NCI-H146 treated with DMSO at 0.1 percent for 48 hours (cell line): Measurements from ENCODE around the gene BIRC7.
A peak's percentile ranks its signal among the peaks of the same experiment; 100 is the strongest.
"Not testable (repeated sequence)": the region's sequence is repeated elsewhere in the genome, so short reads cannot be mapped to it uniquely, and the experiment has no call there.

ENCODE experiments used
- DNase-seq: peaks from one replicate; lab custom pipeline; 2025; ENCODE audit not compliant: unreplicated experiment; lab: John Stamatoyannopoulos, UW

The BIRC7 gene

DNA sequence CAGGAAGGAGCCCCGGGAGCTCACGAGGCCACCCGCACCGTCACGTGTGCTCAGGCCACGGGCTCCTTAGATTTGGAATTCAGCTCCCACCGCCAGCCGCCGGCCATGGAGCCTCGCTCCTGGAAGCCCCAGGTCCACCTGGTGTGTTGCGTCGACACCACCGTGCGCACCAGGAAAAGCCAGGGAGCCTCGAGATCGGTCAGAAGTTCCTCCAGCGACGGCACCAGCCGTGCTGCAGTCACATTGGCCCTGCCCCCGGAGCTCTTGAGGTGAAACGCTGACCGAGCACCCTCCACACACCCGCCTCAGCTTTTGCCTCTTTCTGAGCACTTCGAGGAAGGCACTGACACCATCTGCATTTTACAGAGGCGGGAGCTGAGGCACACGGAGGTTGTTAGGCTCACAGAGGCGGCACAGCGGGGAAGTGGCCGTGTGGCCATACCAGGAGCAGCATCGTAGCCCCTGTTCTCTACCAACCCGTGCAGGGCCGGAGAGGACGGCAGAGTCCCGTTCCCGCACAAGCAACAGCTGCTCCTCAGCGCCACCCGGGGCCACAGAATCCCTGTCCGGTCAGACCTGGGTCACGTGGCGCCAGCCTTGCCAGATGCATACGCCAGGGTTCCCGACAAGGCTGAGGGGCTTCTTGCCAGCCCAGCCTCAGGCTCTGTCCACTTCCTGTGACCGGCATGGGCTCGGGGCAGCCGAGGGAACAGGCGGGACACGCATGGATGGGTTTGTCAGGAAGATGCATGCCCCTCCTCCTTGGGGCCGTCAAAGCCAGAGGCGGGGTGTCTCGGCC lies 11.0 kb downstream of the BIRC7 start:
- peak; percentile 34 for DNase-seq

DNA sequence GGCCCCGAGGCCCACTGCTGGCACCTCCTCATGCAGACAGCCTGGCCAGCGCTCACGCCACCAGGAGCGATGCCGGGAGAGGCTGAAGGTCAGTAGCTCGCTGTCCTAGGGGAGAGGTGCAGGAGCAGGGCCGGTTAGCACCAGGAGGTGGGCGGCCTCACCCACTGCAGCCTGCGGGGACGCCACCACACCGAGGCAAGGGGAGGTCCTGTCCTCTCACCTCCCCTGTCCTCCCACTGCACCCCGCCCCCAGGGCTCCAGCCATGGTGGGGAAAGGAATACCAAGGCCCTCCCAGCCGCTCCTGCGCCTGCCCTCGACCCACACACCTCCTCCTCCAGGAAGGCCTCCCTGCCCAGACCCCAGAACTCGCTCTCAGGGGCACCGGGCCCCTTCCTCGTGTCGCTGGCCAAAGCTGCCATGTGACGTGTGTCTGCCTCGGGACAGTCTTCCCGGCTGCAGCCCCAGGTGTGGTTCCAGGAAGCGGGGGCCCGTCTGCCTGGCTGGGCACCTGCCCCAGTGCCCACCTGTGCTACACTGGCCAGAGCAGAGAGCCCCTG lies 12.0 kb downstream of the BIRC7 start:
- no peak for DNase-seq

DNA sequence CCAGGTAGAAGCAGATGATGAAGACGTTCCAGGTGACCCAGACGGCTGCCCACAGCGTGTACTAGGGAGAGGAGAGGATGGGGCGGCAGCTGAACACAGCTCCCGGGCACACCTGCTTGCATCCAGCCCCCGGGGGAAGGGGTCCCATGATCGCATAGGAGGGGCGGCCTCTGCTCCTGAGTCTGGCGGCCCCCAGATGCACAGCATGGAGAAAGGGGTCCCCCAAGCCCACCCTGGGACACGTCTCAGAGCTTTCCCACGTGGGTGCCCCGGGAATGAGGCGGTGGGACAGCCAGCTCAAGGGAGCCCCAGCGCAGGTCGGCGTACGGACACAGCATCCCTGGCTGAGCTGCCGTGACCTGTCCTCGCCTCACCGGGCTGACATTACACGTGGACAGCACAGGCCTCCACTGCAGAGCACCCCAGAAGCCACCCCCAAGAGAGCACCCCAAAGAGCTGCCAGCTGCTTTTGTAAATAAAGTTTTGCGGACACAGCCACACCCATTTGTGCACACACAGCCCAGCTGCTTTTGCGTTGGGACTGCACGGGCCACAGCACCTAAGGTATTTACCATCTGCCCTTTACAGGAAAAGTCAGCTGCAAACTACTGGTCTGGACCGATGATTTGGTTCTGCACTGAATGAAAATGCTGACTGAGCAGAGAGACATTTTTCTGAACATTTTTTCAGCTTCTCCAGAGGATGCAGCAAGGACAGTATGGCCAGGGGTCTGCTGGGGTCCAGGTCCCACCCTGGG lies 13.3 kb downstream of the BIRC7 start:
- DNase-seq: no peak

GRCh38 chr20:63249891-63250290 lies 14.2 kb downstream of the BIRC7 start:
- DNase-seq: no peak

- DNase-seq: not testable (repeated sequence)
Observed at GRCh38 chr20:63251350-63251749, 15.6 kb downstream of the BIRC7 start.

DNA sequence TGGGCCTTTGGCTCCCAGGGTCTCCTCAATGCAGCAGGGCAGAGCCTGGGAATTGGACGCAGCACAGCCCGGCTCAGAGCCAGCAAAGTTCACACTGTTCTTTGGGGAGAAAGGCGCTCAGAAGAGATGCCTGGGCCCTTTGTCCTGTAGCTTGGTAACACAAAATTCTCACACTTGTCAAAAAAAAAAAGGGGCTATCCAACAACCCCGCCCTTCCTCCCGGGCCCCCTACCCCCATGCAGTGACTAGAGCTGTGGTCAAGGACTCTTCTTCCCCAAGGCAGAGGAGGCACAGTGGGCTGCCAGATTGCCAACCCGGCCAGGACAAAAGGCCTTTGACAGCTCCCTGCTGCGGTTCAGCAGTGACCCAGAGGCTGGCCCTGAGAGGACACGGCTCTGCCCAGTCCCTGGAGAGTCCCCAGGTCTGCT lies 16.6 kb downstream of the BIRC7 start:
- no peak for DNase-seq

GRCh38 chr20:63253065-63253437 lies 17.3 kb downstream of the BIRC7 start:
- DNase-seq: no peak

GRCh38 chr20:63253438-63254231 lies 17.9 kb downstream of the BIRC7 start:
- DNase-seq: no peak

- no peak for DNase-seq
Observed at GRCh38 chr20:63254232-63254605, 18.5 kb downstream of the BIRC7 start, which contains the start of gene NKAIN4. TSS of gene NKAIN4 (minus strand) at chr20:63254463. CDS start at chr20:63254450, 13 bp downstream.

DNA sequence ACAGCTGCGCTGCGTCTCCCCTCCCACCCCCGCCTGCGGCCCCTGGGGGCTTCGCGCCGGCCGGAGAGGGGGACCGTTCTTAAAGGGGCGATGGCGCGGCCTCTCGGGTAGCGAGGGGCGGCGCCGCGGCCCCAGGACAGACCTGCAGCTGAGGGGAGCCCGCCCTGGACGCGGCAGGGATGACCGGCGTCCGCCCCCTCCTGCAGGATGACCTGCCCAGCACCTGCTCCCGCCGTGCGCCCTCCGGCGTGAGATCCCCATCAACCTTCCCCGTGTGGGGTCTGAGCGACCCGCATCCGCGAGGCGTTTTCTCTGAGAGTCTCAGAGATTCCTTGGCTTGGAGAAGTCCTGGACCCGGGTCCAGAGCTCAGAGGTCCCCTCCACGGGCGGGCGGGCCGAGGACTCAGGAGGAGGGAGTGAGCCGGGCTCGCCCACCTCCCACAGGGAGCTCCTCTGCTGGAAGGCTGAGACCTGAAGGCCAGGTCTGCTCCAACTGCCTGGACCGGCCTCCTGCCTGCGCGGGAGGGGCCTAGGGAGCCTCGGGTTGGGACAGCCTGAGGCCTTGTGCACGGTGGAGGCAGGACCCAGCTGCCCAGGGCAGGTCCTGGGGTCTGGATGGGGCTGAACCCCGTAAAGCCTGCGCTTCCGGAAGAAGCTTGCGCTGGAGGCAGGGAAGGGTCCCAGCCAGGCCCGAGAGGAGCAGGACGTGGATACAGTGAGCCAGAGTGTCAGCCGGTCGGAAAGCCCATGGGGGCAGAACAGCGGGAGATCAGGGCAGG lies 19.1 kb downstream of the BIRC7 start:
- DNase-seq: no peak

GRCh38 chr20:63255931-63256704 lies 20.4 kb downstream of the BIRC7 start:
- no peak for DNase-seq

DNA sequence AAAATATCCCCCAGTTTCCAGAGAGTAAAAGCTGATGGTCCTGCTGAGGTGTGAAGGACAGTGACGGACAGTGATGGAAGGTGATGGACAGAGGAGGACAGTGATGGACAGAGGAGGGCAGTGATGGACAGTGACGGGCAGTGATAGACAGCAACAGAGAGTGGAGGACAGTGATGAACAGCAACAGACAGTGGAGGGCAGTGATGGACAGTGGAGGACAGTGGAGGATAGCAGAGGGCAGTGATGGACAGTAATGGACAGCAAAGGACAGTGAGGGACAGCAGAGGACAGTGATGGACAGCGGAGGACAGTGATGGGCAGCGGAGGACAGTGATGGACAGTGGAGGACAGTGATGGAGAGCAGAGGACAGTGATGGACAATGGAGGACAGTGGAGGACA lies 21.2 kb downstream of the BIRC7 start:
- DNase-seq: no peak

GRCh38 chr20:63257629-63258028 lies 21.9 kb downstream of the BIRC7 start:
- DNase-seq: no peak

- DNase-seq: no peak
Observed at GRCh38 chr20:63258781-63259180, 23.1 kb downstream of the BIRC7 start.

GRCh38 chr20:63259734-63260460 lies 24.2 kb downstream of the BIRC7 start:
- no peak for DNase-seq

DNA sequence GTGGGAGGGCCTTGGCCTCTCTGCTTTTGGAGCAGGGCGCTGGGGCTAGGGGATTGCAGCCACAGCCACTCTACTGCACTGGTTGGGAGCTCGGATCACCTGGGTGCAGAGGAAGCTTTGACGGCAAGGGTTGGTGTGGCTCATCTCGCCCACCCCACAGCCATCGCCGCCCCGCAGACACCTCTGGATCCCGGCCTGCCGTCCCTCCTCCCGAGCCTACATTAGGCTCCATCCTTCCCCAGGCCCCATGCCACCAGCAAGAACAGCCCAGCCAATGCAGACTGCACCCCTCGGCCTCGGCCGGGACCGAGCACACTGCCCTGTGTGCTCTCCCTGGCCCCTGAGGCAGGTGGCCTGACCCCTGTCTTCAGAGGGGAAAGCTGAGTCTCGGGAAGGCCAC lies 24.8 kb downstream of the BIRC7 start:
- no peak for DNase-seq

DNA sequence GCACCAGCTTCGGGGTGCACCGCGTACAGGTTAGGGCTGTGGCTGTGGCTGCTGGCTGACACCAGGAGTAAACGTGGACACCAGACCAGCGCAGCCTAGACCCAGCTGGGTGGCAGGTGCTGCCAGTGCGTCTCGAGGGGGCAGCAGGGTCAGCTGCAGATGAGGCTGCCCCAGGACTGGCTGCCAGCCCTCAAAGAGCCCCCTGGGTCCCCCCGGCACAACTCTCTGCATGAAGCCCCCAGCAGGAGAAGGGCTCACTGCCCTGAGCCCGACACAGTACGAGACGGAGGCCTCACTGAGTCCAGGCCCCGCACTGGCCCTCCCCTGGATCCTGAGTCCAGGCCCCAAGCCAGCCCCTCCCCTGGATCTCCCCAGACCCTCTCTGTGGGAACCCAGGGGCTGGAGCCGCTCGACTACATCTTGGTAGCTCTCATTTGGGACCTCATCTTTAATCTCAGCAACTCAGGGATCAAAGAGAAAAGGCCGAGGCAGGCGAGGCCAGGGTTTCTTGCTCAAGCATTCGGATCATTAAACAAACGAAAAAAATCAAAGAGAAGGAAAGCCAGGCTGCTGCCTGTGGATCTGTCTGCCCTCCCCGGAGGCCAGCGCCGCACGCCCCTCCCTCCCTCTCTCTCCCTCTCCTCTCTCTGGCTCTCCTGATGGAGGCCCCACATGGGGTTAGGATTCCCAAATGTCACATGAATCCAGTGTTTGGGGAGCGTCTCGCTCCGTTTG lies 25.5 kb downstream of the BIRC7 start:
- DNase-seq: no peak

- DNase-seq: no peak
Observed at GRCh38 chr20:63261795-63262528, 26.3 kb downstream of the BIRC7 start.
